Lower leg skin (tissue), 3 donors: ENCODE data around the gene ZNF511.

ENCODE experiments used
- CTCF ChIP-seq, 3 donors: fragments of 450-650 bp; IDR thresholded peaks; one replicate each; pipeline ENCODE4 v1.5.1; 2016; ENCODE audit warnings: antibody characterized with exemption in 3 of 3, mild to moderate bottlenecking in 3 of 3, moderate library complexity in 2 of 3
- POLR2A ChIP-seq, 2 donors: fragments of 450-650 bp; IDR thresholded peaks; one replicate each; pipeline ENCODE4 v1.6.1; 2016 to 2017; ENCODE audit warnings: antibody characterized with exemption in 2 of 2, mild to moderate bottlenecking in 1 of 2, moderate library complexity in 1 of 2

- TF ChIP-seq CTCF (IDR thresholded peaks at IDR 0.05) = no peak
- no peak for TF ChIP-seq POLR2A (IDR thresholded peaks at IDR 0.05)
Observed at GRCh38 chr10:133327651-133328357, 19.1 kb downstream of the ZNF511 start.
